Bronchial epithelial cell (primary cell): ENCODE measurements around the gene MRPL19. TPM values are rescaled to one million over a fixed set of nuclear protein-coding genes. Genes with fewer than 3 reads are reported as not detected.
"Not testable (repeated sequence)": the region's sequence is repeated elsewhere in the genome, so short reads cannot be mapped to it uniquely, and the experiment has no call there.

Experiments used
- DNase-seq: peaks from one replicate; pipeline ENCODE4 v3.0.0-alpha.2; 2010; ENCODE audit warnings: low read depth
- FAIRE-seq: peaks from 2 replicates; lab custom pipeline; 2011; peaks lifted over from hg19 to GRCh38; lab: Jason Lieb, UNC
- H3K27me3 ChIP-seq: 2 replicates; pipeline ENCODE4 v1.5.1; 2011; ENCODE audit warnings: low read length; ENCODE audit not compliant: control insufficient read depth, insufficient read depth
- H3K36me3 ChIP-seq: 2 replicates; pipeline ENCODE4 v1.5.1; 2011; ENCODE audit warnings: low read length; ENCODE audit not compliant: control insufficient read depth, insufficient read depth
- H3K4me3 ChIP-seq: 2 replicates; pipeline ENCODE4 v1.5.1; 2011; ENCODE audit warnings: mild to moderate bottlenecking, low read depth, low read length, control low read depth
- CTCF ChIP-seq: IDR thresholded peaks from 2 replicates; pipeline ENCODE4 v1.5.1; 2011; ENCODE audit warnings: mild to moderate bottlenecking, moderate library complexity, low read length, control low read depth, inconsistent platforms; ENCODE audit not compliant: insufficient read depth, severe bottlenecking
- total RNA-seq: library from RNA; depleted of rRNA; stranded (reverse); fragments of >200 nt; gene quantifications from 2 replicates; pipeline ENCODE4 v1.2.1, GENCODE V29; 2014

MRPL19 gene
- total RNA-seq, 1 donor from 2014 or later = 51.6 TPM

GRCh38 chr2:75655861-75656260, 9.3 kb downstream of the MRPL19 start:
- Histone ChIP-seq H3K4me3 (no peak overlapping the region), H3K36me3 (peaks cover 6% of the 10 kb centered on the region), H3K27me3 (no peaks in the 10 kb centered on the region)
- DNase-seq (no peak), FAIRE-seq (no peak)
- no peak for TF ChIP-seq CTCF

GRCh38 chr2:75656563-75656962, 10.0 kb downstream of the MRPL19 start:
- TF ChIP-seq CTCF = no peak
- Histone ChIP-seq H3K36me3 (peaks cover 4% of the 10 kb centered on the region), H3K27me3 (no peaks in the 10 kb centered on the region), H3K4me3 (no peak overlapping the region)
- DNase-seq (no peak), FAIRE-seq (no peak)

GRCh38 chr2:75657798-75658197, 11.2 kb downstream of the MRPL19 start:
- peaks cover 4% of the 10 kb centered on the region for H3K36me3 ChIP-seq
- TF ChIP-seq CTCF = no peak
- DNase-seq (no peak), FAIRE-seq (no peak)
- H3K27me3 ChIP-seq = no peaks in the 10 kb centered on the region
- no peak overlapping the region for H3K4me3 ChIP-seq

- DNase-seq = no peak
- H3K4me3 ChIP-seq = no peak overlapping the region
- H3K27me3 ChIP-seq = no peaks in the 10 kb centered on the region
- no peaks in the 10 kb centered on the region for H3K36me3 ChIP-seq
- no peak for FAIRE-seq
- no peak for TF ChIP-seq CTCF
Observed at GRCh38 chr2:75666911-75667310, 20.3 kb downstream of the MRPL19 start.

GRCh38 chr2:75667884-75668283, 21.3 kb downstream of the MRPL19 start:
- TF ChIP-seq CTCF = no peak
- Histone ChIP-seq H3K27me3 (no peaks in the 10 kb centered on the region), H3K36me3 (no peaks in the 10 kb centered on the region), H3K4me3 (no peak overlapping the region)
- FAIRE-seq = no peak
- no peak for DNase-seq

DNA sequence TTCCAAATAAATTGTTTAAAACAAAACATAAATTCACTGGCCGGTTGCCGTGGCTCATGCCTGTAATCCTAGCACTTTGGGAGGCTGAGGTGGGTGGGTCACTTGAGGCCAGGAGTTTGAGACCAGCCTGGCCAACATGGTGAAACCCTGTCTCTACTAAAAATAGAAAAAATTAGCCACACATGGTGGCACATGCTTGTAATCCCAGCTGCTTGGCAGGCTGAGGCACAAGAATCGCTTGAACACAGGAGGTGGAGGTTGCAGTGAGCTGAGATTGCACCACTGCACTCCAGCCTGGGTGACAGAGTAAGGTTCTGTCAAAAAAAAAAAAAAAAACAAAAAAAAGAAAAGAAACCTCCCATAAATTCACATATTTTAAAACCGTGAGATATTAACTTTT, 28.8 kb downstream of the MRPL19 start:
- not testable (repeated sequence) for FAIRE-seq, DNase-seq, H3K27me3 ChIP-seq, H3K36me3 ChIP-seq, H3K4me3 ChIP-seq
